GM12801 (cell line): ENCODE measurements around the gene SELP.

Experiments used
- CTCF ChIP-seq: IDR thresholded peaks from one replicate; pipeline ENCODE4 v1.5.1; 2011; ENCODE audit warnings: control low read depth; ENCODE audit not compliant: insufficient read length; ENCODE audit errors: extremely low read depth

Gene SELP

GRCh38 chr1:169588112-169588511, 41.8 kb downstream of the SELP start:
- TF ChIP-seq CTCF: no peak

GRCh38 chr1:169586395-169587255, 43.3 kb downstream of the SELP start, which contains the start of gene F5:
Gene F5 (minus strand): TSS chr1:169586481. CDS start chr1:169586386, 95 bp downstream.
- TF ChIP-seq CTCF: no peak

- TF ChIP-seq CTCF: no peak
These were observed 43.9 kb downstream of the SELP start for GRCh38 chr1:169586067-169586394.

DNA sequence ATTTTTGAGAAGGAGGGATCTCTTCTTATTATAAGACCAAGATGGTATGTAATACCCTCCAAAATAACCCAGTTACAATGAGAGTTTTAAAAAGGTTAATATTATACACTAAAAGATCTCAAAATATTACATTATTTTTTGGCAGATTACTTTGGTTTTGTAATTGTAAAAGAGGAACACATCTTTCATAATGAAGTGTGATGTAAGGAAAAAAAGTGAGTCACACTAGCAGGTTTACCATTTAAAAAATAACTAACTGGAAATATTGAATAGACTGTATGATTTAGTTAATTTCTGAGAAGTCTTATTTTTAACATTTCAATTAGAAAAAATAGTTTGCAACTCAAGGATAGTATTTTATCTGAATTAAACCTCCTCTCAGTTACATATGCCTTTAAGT, 44.7 kb downstream of the SELP start:
- TF ChIP-seq CTCF: no peak

- no peak for TF ChIP-seq CTCF
These were observed 45.3 kb downstream of the SELP start for GRCh38 chr1:169584483-169585144.

- TF ChIP-seq CTCF: no peak
These were observed 51.8 kb downstream of the SELP start for GRCh38 chr1:169577981-169578738.

- TF ChIP-seq CTCF: no peak
These were observed 53.0 kb downstream of the SELP start for GRCh38 chr1:169576935-169577331.
